H9 (cell line): ENCODE measurements around the gene GALNT17. TPM values are rescaled to one million over a fixed set of nuclear protein-coding genes. Genes with fewer than 3 reads are reported as not detected.

Source experiments
- DNase-seq: peaks from one replicate; pipeline ENCODE4 v3.0.0-alpha.2; 2017
- H2AFZ ChIP-seq: one replicate; pipeline ENCODE4 v1.6.1; 2013; ENCODE audit warnings: mild to moderate bottlenecking, low read length, control low read depth, moderate library complexity
- H2AK5ac ChIP-seq: 2 replicates; pipeline ENCODE4 v1.6.1; 2013; ENCODE audit warnings: low read length, control low read depth, mixed read lengths; ENCODE audit not compliant: insufficient read length
- H2BK120ac ChIP-seq: one replicate; pipeline ENCODE4 v1.6.1; 2013; ENCODE audit warnings: low read depth, mild to moderate bottlenecking, low read length, control low read depth, inconsistent platforms; ENCODE audit not compliant: poor library complexity, severe bottlenecking
- H2BK12ac ChIP-seq: 2 replicates; pipeline ENCODE4 v1.6.1; 2013; ENCODE audit warnings: low read length, control low read depth, mixed read lengths, low read depth; ENCODE audit not compliant: insufficient read length
- H2BK15ac ChIP-seq: 2 replicates; pipeline ENCODE4 v1.6.1; 2013; ENCODE audit warnings: low read depth, low read length, control low read depth
- H2BK20ac ChIP-seq: one replicate; pipeline ENCODE4 v1.6.1; 2013; ENCODE audit warnings: low read depth, mild to moderate bottlenecking, low read length, control low read depth, inconsistent platforms; ENCODE audit not compliant: poor library complexity, severe bottlenecking
- H2BK5ac ChIP-seq: 2 replicates; pipeline ENCODE4 v1.6.1; 2013; ENCODE audit warnings: low read length, control low read depth, mixed read lengths; ENCODE audit not compliant: insufficient read length
- H3K14ac ChIP-seq: 2 replicates; pipeline ENCODE4 v1.6.1; 2013; ENCODE audit warnings: low read length, control low read depth; ENCODE audit not compliant: insufficient read depth
- H3K18ac ChIP-seq: 2 replicates; pipeline ENCODE4 v1.6.1; 2013; ENCODE audit warnings: low read depth, mild to moderate bottlenecking, mixed read lengths, low read length, control low read depth; ENCODE audit not compliant: insufficient read length
- H3K23ac ChIP-seq: 2 replicates; pipeline ENCODE4 v1.6.1; 2013; ENCODE audit warnings: low read length, control low read depth, mixed read lengths, low read depth; ENCODE audit not compliant: insufficient read length
- H3K23me2 ChIP-seq: 2 replicates; pipeline ENCODE4 v1.6.1; 2013; ENCODE audit warnings: low read depth, mild to moderate bottlenecking, mixed read lengths, low read length, control low read depth; ENCODE audit not compliant: insufficient read length, poor library complexity, severe bottlenecking
- H3K27ac ChIP-seq: 2 replicates; pipeline ENCODE4 v1.5.1; 2013; ENCODE audit warnings: low read length, control low read depth, mixed read lengths, low read depth; ENCODE audit not compliant: insufficient read length
- H3K27me3 ChIP-seq: 2 replicates; pipeline ENCODE4 v1.6.1; 2013; ENCODE audit warnings: low read length, control low read depth, inconsistent platforms; ENCODE audit not compliant: insufficient read depth
- H3K4ac ChIP-seq: 2 replicates; pipeline ENCODE4 v1.6.1; 2013; ENCODE audit warnings: low read depth, mild to moderate bottlenecking, control low read depth, inconsistent platforms, low read length, moderate library complexity
- H3K4me1 ChIP-seq: 2 replicates; pipeline ENCODE4 v1.6.1; 2013; ENCODE audit warnings: low read length, control low read depth, inconsistent platforms; ENCODE audit not compliant: insufficient read depth
- H3K4me2 ChIP-seq: 2 replicates; pipeline ENCODE4 v1.6.1; 2013; ENCODE audit warnings: low read length, control low read depth, mixed read lengths; ENCODE audit not compliant: insufficient read length, insufficient read depth
- H3K56ac ChIP-seq: 2 replicates; pipeline ENCODE4 v1.6.1; 2013; ENCODE audit warnings: low read depth, mild to moderate bottlenecking, mixed read lengths, low read length, control low read depth; ENCODE audit not compliant: insufficient read length
- H3K79me1 ChIP-seq: 2 replicates; pipeline ENCODE4 v1.6.1; 2013; ENCODE audit warnings: low read depth, mild to moderate bottlenecking, moderate library complexity, low read length, control low read depth, inconsistent platforms; ENCODE audit not compliant: insufficient read depth, poor library complexity, severe bottlenecking
- H3K79me2 ChIP-seq: 2 replicates; pipeline ENCODE4 v1.6.1; 2013; ENCODE audit warnings: low read length, control low read depth, inconsistent platforms; ENCODE audit not compliant: insufficient read depth
- H3K9ac ChIP-seq: 2 replicates; pipeline ENCODE4 v1.6.1; 2013; ENCODE audit warnings: low read length, control low read depth, mixed read lengths; ENCODE audit not compliant: insufficient read length; ENCODE audit errors: extremely low read depth
- H3K9me3 ChIP-seq: one replicate; pipeline ENCODE4 v1.6.1; 2013; ENCODE audit warnings: low read depth, low read length, inconsistent platforms; ENCODE audit not compliant: control insufficient read depth
- H3T11ph ChIP-seq: one replicate; pipeline ENCODE4 v1.6.1; 2013; ENCODE audit warnings: mild to moderate bottlenecking, low read length, control low read depth, inconsistent platforms
- H4K20me1 ChIP-seq: one replicate; pipeline ENCODE4 v1.6.1; 2013; ENCODE audit not compliant: control insufficient read depth, insufficient read length, insufficient read depth
- H4K5ac ChIP-seq: 2 replicates; pipeline ENCODE4 v1.6.1; 2013; ENCODE audit warnings: low read depth, mild to moderate bottlenecking, mixed read lengths, low read length, control low read depth; ENCODE audit not compliant: insufficient read length
- H4K8ac ChIP-seq: replicated peaks from 2 replicates; pipeline ENCODE4 v1.6.1; 2013; ENCODE audit warnings: low read length, control low read depth, mixed read lengths, low read depth; ENCODE audit not compliant: insufficient read length
- H4K91ac ChIP-seq: 2 replicates; pipeline ENCODE4 v1.6.1; 2013; ENCODE audit warnings: low read depth, mild to moderate bottlenecking, moderate library complexity, mixed read lengths, low read length, control low read depth; ENCODE audit not compliant: insufficient read length
- H3K27ac Mint-ChIP-seq, 3 experiments: 2 replicates in 2 of 3; 3 replicates in 1 of 3; pipeline ENCODE4 v1.8.0; 2020 to 2021; ENCODE audit warnings: mixed read lengths in 3 of 3, mild to moderate bottlenecking in 1 of 3, moderate library complexity in 1 of 3
- H3K27me3 Mint-ChIP-seq: 2 replicates; pipeline ENCODE4 v1.8.0; 2021; ENCODE audit warnings: low read depth, mild to moderate bottlenecking, moderate library complexity, mixed read lengths
- H3K36me3 Mint-ChIP-seq, 3 experiments: 2 replicates in 2 of 3; 3 replicates in 1 of 3; pipeline ENCODE4 v1.8.0; 2020 to 2021; ENCODE audit warnings: low read depth in 3 of 3, mixed read lengths in 3 of 3; ENCODE audit not compliant: insufficient read depth in 1 of 3
- H3K4me1 Mint-ChIP-seq, 2 experiments: 2 replicates each; pipeline ENCODE4 v1.8.0; 2020; ENCODE audit warnings: mixed read lengths in 2 of 2
- H3K4me3 Mint-ChIP-seq, 2 experiments: 2 replicates in 1 of 2; 3 replicates in 1 of 2; pipeline ENCODE4 v1.8.0; 2020 to 2021; ENCODE audit warnings: mild to moderate bottlenecking in 2 of 2, mixed read lengths in 2 of 2, moderate library complexity in 1 of 2
- H3K9me3 Mint-ChIP-seq, 2 experiments: 2 replicates in 1 of 2; 3 replicates in 1 of 2; pipeline ENCODE4 v1.8.0; 2020; ENCODE audit warnings: mild to moderate bottlenecking in 2 of 2, mixed read lengths in 2 of 2, moderate library complexity in 1 of 2
- CTCF ChIP-seq: fragments of 200-600 bp; sonication (generic); conservative IDR thresholded peaks from 3 replicates; pipeline ENCODE4 v1.8.0; 2021; ENCODE audit warnings: antibody characterized with exemption, mild to moderate bottlenecking
- WGBS: extraction: QIAGEN DNeasy Blood & Tissue Kit; methylation state at CpG from one replicate; pipeline ENCODE4 v1.1.7; 2013; ENCODE audit warnings: missing lambda C conversion rate, low lambda C conversion rate, mixed read lengths; ENCODE audit not compliant: insufficient read length; ENCODE audit errors: extremely low coverage; 5-methylcytosine and 5-hydroxymethylcytosine counted together
- total RNA-seq: library from RNA; stranded (reverse); gene quantifications from 2 replicates; pipeline ENCODE4 v1.2.1, GENCODE V29; 2021

GALNT17 gene
- total RNA-seq, 1 experiment from 2014 or later = 43.2 TPM

- WGBS = no CpG with 5 or more reads among the region's 6 CpGs
- H3K4me1 Mint-ChIP-seq = peaks cover 3 to 16% of the 10 kb centered on the region in 2 experiments; a peak in 3 of 4 replicates
- H3K27me3 ChIP-seq = no peaks in the 10 kb centered on the region
- H3K4ac ChIP-seq = no peak overlapping the region
- H2AFZ ChIP-seq = no peak overlapping the region
- no peak overlapping the region for H4K91ac ChIP-seq
- H3K36me3 Mint-ChIP-seq = peaks cover 37 to 51% (median 41%) of the 10 kb centered on the region in 3 experiments
- H4K20me1 ChIP-seq = no peaks in the 10 kb centered on the region
- no peak overlapping the region for H2BK5ac ChIP-seq
- H3K4me1 ChIP-seq = no peaks in the 10 kb centered on the region
- no peak overlapping the region for H3K4me3 Mint-ChIP-seq
- no peak overlapping the region for H2AK5ac ChIP-seq
- no peak overlapping the region for H3K18ac ChIP-seq
- no peak overlapping the region for H3K56ac ChIP-seq
- no peak overlapping the region for H2BK15ac ChIP-seq
- no peak overlapping the region for H2BK12ac ChIP-seq
- H3K9me3 ChIP-seq = no peaks in the 10 kb centered on the region
- peaks cover 4 to 20% of the 10 kb centered on the region in 2 experiments for H3K9me3 Mint-ChIP-seq
- H3K27ac ChIP-seq = no peak overlapping the region
- H3K9ac ChIP-seq = no peak overlapping the region
- no peak overlapping the region for H4K8ac ChIP-seq
- no peak overlapping the region for H3K23ac ChIP-seq
- H3T11ph ChIP-seq = no peak overlapping the region
- no peak overlapping the region for H3K14ac ChIP-seq
- no peak for TF ChIP-seq CTCF
- no peaks in the 10 kb centered on the region for H3K79me1 ChIP-seq
- H3K27me3 Mint-ChIP-seq = no peaks in the 10 kb centered on the region
- no peaks in the 10 kb centered on the region for H3K23me2 ChIP-seq
- no peak for DNase-seq
- H3K79me2 ChIP-seq = no peaks in the 10 kb centered on the region; the same call in 1 of the 2 replicates
- no peak overlapping the region for H2BK20ac ChIP-seq
- no peak overlapping the region for H2BK120ac ChIP-seq
- no peak overlapping the region for H4K5ac ChIP-seq
- no peak overlapping the region; a peak in 1 of 7 replicates for H3K27ac Mint-ChIP-seq
- no peak overlapping the region for H3K4me2 ChIP-seq
Observed at GRCh38 chr7:71408271-71408670, 276.3 kb downstream of the GALNT17 start.
